Upper lobe of right lung (tissue), 1 donor: ENCODE data around the gene SLC22A4. TPM values are rescaled to one million over a fixed set of nuclear protein-coding genes. Genes with fewer than 3 reads are reported as not detected.
A peak's percentile ranks its signal among the peaks of the same experiment; 100 is the strongest.

ENCODE experiments used
- ATAC-seq: fragments of 200-7000 bp; cut with Tn5 transposase; one replicate; pipeline ENCODE4 v1.9.1; 2020; ENCODE audit warnings: mild to moderate bottlenecking, moderate library complexity
- DNase-seq: peaks from one replicate; pipeline ENCODE4 v3.0.0-alpha.2; 2020
- H3K27ac ChIP-seq: fragments of 200-600 bp; one replicate; pipeline ENCODE4 v1.8.0; 2022
- H3K27me3 ChIP-seq: fragments of 200-600 bp; one replicate; pipeline ENCODE4 v1.8.0; 2022; ENCODE audit warnings: mild to moderate bottlenecking
- H3K36me3 ChIP-seq: fragments of 200-600 bp; one replicate; pipeline ENCODE4 v1.8.0; 2022
- H3K4me1 ChIP-seq: fragments of 200-600 bp; one replicate; pipeline ENCODE4 v1.8.0; 2022
- H3K4me3 ChIP-seq: fragments of 200-600 bp; one replicate; pipeline ENCODE4 v1.8.0; 2022; ENCODE audit warnings: mild to moderate bottlenecking
- H3K9me3 ChIP-seq: fragments of 200-600 bp; one replicate; pipeline ENCODE4 v1.8.0; 2022
- CTCF ChIP-seq: fragments of 200-600 bp; IDR thresholded peaks from one replicate; pipeline ENCODE4 v1.8.0; 2022; ENCODE audit warnings: antibody characterized with exemption
- intact Hi-C: fragments of 100-400 bp; cut with DNase I; formaldehyde crosslinking; loops from one replicate; pipeline ENCODE4 v1.11.0; 2022
- total RNA-seq: library from RNA; stranded (reverse); fragmentation: NEBNext Ultra II Directional; extraction: Animal tissue kit (Norgen Biotek cat#: 25700); gene quantifications from one replicate; pipeline ENCODE4 v1.2.1, GENCODE V29; 2021
- donor health status: DM: no; HTN: yes; CAD: no; lungs with severe emphysema.

SLC22A4 gene
- total RNA-seq, 1 donor from 2014 or later: 1.8 TPM

- no peaks in the 10 kb centered on the region for H3K36me3 ChIP-seq
- H3K27ac ChIP-seq: no peak overlapping the region
- peak; percentile 38 for DNase-seq
- intact Hi-C loops: no loop called here
- peaks cover 4% of the 10 kb centered on the region for H3K4me1 ChIP-seq
- H3K4me3 ChIP-seq: no peak overlapping the region
- no peak for TF ChIP-seq CTCF
- peaks cover 7% of the 10 kb centered on the region for H3K27me3 ChIP-seq
- no peaks in the 10 kb centered on the region for H3K9me3 ChIP-seq
- no peak for ATAC-seq
These were observed 41.2 kb upstream of the SLC22A4 start for GRCh38 chr5:132253008-132253441.

- ATAC-seq (no peak), DNase-seq (peak; percentile 38)
- H3K27ac ChIP-seq: no peak overlapping the region
- H3K4me3 ChIP-seq: no peak overlapping the region
- H3K27me3 ChIP-seq: peaks cover 7% of the 10 kb centered on the region
- intact Hi-C loops: no loop called here
- peaks cover 6% of the 10 kb centered on the region for H3K4me1 ChIP-seq
- no peaks in the 10 kb centered on the region for H3K36me3 ChIP-seq
- no peaks in the 10 kb centered on the region for H3K9me3 ChIP-seq
- no peak for TF ChIP-seq CTCF
These were observed 40.5 kb upstream of the SLC22A4 start for GRCh38 chr5:132253452-132254320.

GRCh38 chr5:132254321-132254977 is 39.7 kb upstream of the SLC22A4 start:
- intact Hi-C loops: no loop called here
- no peak overlapping the region for H3K27ac ChIP-seq
- H3K27me3 ChIP-seq: peaks cover 7% of the 10 kb centered on the region
- peaks cover 9% of the 10 kb centered on the region for H3K4me1 ChIP-seq
- DNase-seq (peak; percentile 65), ATAC-seq (peak; percentile 20)
- no peaks in the 10 kb centered on the region for H3K36me3 ChIP-seq
- no peaks in the 10 kb centered on the region for H3K9me3 ChIP-seq
- no peak for TF ChIP-seq CTCF
- H3K4me3 ChIP-seq: no peak overlapping the region

GRCh38 chr5:132256086-132256782 is 38.0 kb upstream of the SLC22A4 start:
- H3K27ac ChIP-seq: no peak overlapping the region
- H3K36me3 ChIP-seq: no peaks in the 10 kb centered on the region
- peaks cover 7% of the 10 kb centered on the region for H3K27me3 ChIP-seq
- H3K4me1 ChIP-seq: peaks cover 23% of the 10 kb centered on the region
- H3K9me3 ChIP-seq: no peaks in the 10 kb centered on the region
- no peak for TF ChIP-seq CTCF
- intact Hi-C loops: no loop called here
- DNase-seq: peak; percentile 6
- H3K4me3 ChIP-seq: no peak overlapping the region
- no peak for ATAC-seq

GRCh38 chr5:132256783-132257130 is 37.4 kb upstream of the SLC22A4 start:
- Histone ChIP-seq H3K9me3 (no peaks in the 10 kb centered on the region), H3K27me3 (peaks cover 7% of the 10 kb centered on the region), H3K4me1 (peaks cover 23% of the 10 kb centered on the region), H3K36me3 (no peaks in the 10 kb centered on the region), H3K4me3 (no peak overlapping the region), H3K27ac (no peak overlapping the region)
- intact Hi-C loops: no loop called here
- no peak for TF ChIP-seq CTCF
- ATAC-seq (no peak), DNase-seq (no peak)
